Globus pallidus (tissue), 1 donor: ENCODE measurements around the gene ARHGAP33.
A peak's percentile ranks its signal among the peaks of the same experiment; 100 is the strongest.

ENCODE experiments used
- DNase-seq: peaks from one replicate; pipeline ENCODE4 v3.0.0-alpha.2; 2015; ENCODE audit warnings: low spot score

ARHGAP33 gene

DNA sequence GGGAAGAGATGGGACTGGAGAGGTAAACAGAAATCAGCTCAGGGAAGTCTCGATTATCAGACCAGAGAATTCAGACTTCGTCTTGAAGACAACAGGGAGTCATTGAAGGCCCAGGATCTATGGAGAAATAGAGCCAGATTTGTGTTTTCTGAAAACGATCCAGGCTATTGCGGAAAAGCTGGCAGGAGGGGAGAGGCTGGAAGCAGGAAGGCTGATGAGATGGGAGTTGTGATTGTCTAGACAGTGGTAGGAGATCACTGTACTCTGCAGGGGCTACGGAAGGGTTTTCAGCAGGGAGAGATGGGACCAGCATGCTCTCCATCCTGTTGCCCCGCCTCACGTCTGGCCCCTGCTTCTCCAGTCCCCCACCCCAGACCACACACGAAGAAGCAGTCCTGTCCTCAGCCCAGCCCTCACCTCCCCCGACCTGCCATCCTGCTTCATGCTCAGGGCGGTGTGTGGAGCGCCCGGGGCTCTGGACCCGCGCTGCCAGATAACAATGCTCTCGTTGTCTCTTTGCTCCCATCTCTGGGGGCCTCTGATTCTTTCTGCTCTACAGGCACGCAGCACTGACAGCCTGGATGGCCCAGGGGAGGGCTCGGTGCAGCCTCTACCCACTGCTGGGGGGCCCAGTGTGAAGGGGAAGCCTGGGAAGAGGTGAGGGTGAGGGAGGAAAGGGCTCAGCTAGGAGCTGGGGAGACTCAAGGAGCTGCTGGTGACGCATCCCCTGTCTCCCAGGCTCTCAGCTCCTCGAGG, 1.9 kb downstream of the ARHGAP33 start:
- DNase-seq = peak; percentile 79

DNA sequence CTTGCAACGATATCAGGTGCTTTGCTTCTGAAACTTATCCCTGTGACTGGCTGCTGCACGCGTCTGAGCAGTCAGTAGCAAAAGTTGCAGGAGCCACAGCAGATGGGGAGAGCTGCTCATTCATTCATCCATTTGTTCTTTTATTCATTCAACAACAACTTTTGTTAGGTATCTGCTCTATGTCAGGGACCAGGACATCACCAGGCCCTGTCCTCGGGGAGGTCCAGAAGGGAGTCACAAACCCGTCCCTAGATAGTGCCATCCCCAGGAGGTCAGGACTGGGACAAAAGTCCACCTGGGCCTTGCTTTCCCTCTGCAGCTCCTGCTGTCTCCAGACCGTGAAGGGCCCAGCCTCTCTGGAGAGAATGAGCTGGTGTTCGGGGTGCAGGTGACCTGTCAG, 2.6 kb downstream of the ARHGAP33 start:
- DNase-seq = no peak

GRCh38 chr19:35779033-35779432, 3.7 kb downstream of the ARHGAP33 start:
- DNase-seq = no peak

GRCh38 chr19:35780058-35780457, 4.7 kb downstream of the ARHGAP33 start:
- no peak for DNase-seq

GRCh38 chr19:35780717-35781116, 5.4 kb downstream of the ARHGAP33 start:
- no peak for DNase-seq

DNA sequence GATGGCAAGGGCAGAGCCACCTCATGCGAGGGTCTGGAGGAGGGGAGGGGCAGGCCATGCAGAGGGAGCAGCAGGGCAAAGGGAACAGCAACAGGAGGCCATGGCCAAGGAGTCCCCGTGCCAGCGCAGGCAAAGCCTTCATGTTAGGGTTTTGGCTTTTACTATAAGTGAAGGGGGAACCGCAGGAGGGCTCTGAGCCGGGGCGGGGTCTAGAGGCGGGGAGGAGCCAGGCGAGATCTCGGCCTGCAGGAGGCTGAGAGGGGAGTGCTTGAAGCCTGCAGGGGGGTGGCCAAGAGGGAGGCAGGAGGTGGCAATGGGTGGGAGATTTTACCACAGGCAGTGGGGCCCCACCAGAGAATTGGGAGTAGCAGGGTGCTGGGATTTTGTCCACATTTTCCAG, 6.3 kb downstream of the ARHGAP33 start:
- DNase-seq = no peak

DNA sequence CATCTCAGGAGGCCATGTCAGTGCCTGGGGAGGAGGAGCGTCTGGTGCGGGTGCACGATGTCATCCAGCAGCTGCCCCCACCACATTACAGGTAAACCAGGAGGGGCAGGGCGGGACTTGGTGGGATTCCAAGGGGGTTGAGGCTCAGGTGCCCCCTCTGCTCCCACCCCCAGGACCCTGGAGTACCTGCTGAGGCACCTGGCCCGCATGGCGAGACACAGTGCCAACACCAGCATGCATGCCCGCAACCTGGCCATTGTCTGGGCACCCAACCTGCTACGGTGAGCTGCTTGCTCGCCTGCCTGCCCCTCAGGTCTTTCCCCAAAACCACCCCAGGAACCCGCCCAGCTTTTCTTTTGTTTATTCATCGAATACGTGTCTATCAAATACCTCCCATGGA, 7.2 kb downstream of the ARHGAP33 start:
- no peak for DNase-seq

- no peak for DNase-seq
Observed at GRCh38 chr19:35783469-35784434, 8.4 kb downstream of the ARHGAP33 start.

- DNase-seq = no peak
Observed at GRCh38 chr19:35784503-35785338, 9.4 kb downstream of the ARHGAP33 start.

- no peak for DNase-seq
Observed at GRCh38 chr19:35785339-35785627, 9.9 kb downstream of the ARHGAP33 start.

GRCh38 chr19:35786299-35787160, 11.2 kb downstream of the ARHGAP33 start:
- DNase-seq = no peak

GRCh38 chr19:35787227-35787799, 11.9 kb downstream of the ARHGAP33 start:
- no peak for DNase-seq

DNA sequence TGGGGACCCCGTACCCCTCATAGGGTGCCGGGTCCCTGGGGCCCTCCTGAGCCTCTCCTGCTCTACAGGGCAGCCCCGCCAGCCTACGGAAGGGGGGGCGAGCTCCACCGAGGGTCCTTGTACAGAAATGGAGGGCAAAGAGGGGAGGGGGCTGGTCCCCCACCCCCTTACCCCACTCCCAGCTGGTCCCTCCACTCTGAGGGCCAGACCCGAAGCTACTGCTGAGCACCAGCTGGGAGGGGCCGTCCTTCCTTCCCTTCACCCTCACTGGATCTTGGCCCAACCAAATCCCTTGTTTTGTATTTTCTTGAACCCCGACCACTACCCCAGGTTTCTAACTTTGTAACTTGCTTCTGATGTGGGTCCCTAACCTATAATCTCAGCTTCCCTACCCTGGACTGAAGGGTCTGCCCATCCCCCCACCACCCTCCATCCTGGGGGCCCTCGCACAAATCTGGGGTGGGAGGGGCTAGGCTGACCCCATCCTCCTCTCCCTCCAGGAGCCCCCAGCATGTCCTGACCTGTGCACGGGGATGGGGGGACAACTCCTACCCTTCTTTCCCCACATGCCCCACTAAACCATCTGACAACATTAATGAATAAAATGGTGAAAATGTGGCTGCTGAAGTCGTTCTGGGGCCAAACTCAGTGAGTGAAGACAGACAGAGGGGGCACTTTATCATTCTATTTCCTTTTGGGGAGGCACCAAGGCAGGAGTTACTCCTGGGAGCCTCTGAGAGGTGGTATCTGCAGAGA, 13.0 kb downstream of the ARHGAP33 start:
- DNase-seq = no peak

- DNase-seq = no peak
Observed at GRCh38 chr19:35789195-35789977, 14.0 kb downstream of the ARHGAP33 start.

- no peak for DNase-seq
Observed at GRCh38 chr19:35789978-35790944, 14.9 kb downstream of the ARHGAP33 start.

GRCh38 chr19:35790981-35791813, 15.8 kb downstream of the ARHGAP33 start:
- no peak for DNase-seq

- no peak for DNase-seq
Observed at GRCh38 chr19:35791814-35792279, 16.5 kb downstream of the ARHGAP33 start.
